HG03378 (cell line): ENCODE results near the gene FMNL3.
A peak's percentile ranks its signal among the peaks of the same experiment; 100 is the strongest.
"Not testable (repeated sequence)": the region's sequence is repeated elsewhere in the genome, so short reads cannot be mapped to it uniquely, and the experiment has no call there.

Experiments used
- ATAC-seq: cut with Tn5 transposase; IDR thresholded peaks from one replicate; pipeline ENCODE4 v1.9.1; 2021; ENCODE audit warnings: mild to moderate bottlenecking, moderate library complexity; ENCODE audit not compliant: unreplicated experiment

The FMNL3 gene

GRCh38 chr12:49713952-49714351 lies 6.7 kb upstream of the FMNL3 start:
- not testable (repeated sequence) for ATAC-seq

GRCh38 chr12:49708851-49709250 lies 1.6 kb upstream of the FMNL3 start:
- ATAC-seq: no peak

GRCh38 chr12:49707812-49708147 lies 575 bp upstream of the FMNL3 start:
- no peak for ATAC-seq

GRCh38 chr12:49706351-49707127 lies 666 bp downstream of the FMNL3 start:
- peak; percentile 4 for ATAC-seq

- no peak for ATAC-seq
Measured at GRCh38 chr12:49705479-49706134, 1.6 kb downstream of the FMNL3 start.

GRCh38 chr12:49703647-49704137 lies 3.5 kb downstream of the FMNL3 start:
- peak; percentile 31 for ATAC-seq

GRCh38 chr12:49702676-49703215 lies 4.5 kb downstream of the FMNL3 start:
- ATAC-seq: no peak

- ATAC-seq: no peak
Measured at GRCh38 chr12:49702009-49702408, 5.2 kb downstream of the FMNL3 start.

- peak; percentile 69 for ATAC-seq
Measured at GRCh38 chr12:49698619-49699545, 8.3 kb downstream of the FMNL3 start.

GRCh38 chr12:49697808-49698207 lies 9.4 kb downstream of the FMNL3 start:
- no peak for ATAC-seq

- no peak for ATAC-seq
Measured at GRCh38 chr12:49696723-49697122, 10.5 kb downstream of the FMNL3 start.

GRCh38 chr12:49693931-49694444 lies 13.2 kb downstream of the FMNL3 start:
- ATAC-seq: no peak

GRCh38 chr12:49692851-49693250 lies 14.4 kb downstream of the FMNL3 start:
- no peak for ATAC-seq

GRCh38 chr12:49689785-49690184 lies 17.4 kb downstream of the FMNL3 start:
- ATAC-seq: peak; percentile 4

- peak; percentile 52 for ATAC-seq
Measured at GRCh38 chr12:49689237-49689636, 18.0 kb downstream of the FMNL3 start.

GRCh38 chr12:49687941-49688340 lies 19.3 kb downstream of the FMNL3 start:
- ATAC-seq: no peak

- no peak for ATAC-seq
Measured at GRCh38 chr12:49684310-49684854, 22.8 kb downstream of the FMNL3 start.

- no peak for ATAC-seq
Measured at GRCh38 chr12:49683599-49684309, 23.5 kb downstream of the FMNL3 start.

- no peak for ATAC-seq
Measured at GRCh38 chr12:49680075-49680474, 27.1 kb downstream of the FMNL3 start.

GRCh38 chr12:49678711-49679110 lies 28.5 kb downstream of the FMNL3 start:
- ATAC-seq: no peak
